Ovary (tissue), 9 donors: ENCODE results near the gene ANKRD44. TPM values are rescaled to one million over a fixed set of nuclear protein-coding genes. Genes with fewer than 3 reads are reported as not detected.

ENCODE experiments used
- DNase-seq, 5 donors: peaks; one replicate each; pipeline ENCODE4 v3.0.0-alpha.2; 2019 to 2020
- H3K27ac ChIP-seq, 2 donors: fragments of 200-600 bp; one replicate each; pipeline versions ENCODE4 v1.5.1 to v1.8.0; 2019 to 2022
- H3K27me3 ChIP-seq: fragments of 200-600 bp; one replicate; pipeline ENCODE4 v1.8.0; 2022
- H3K36me3 ChIP-seq: fragments of 200-600 bp; sonication (generic); one replicate; pipeline ENCODE4 v1.5.1; 2019
- H3K4me1 ChIP-seq: one replicate; pipeline ENCODE4 v1.8.1; 2013; ENCODE audit warnings: mild to moderate bottlenecking, moderate library complexity; ENCODE audit not compliant: insufficient read depth
- H3K4me3 ChIP-seq: fragments of 200-600 bp; sonication (generic); one replicate; pipeline ENCODE4 v1.5.1; 2017
- H3K9me3 ChIP-seq, 2 donors: fragments of 200-600 bp in 1 of 2; sonication (generic) in 1 of 2; one replicate each; pipeline versions ENCODE4 v1.5.1 to v1.8.1; 2013 to 2019; ENCODE audit warnings: mild to moderate bottlenecking in 1 of 2, moderate library complexity in 1 of 2
- EP300 ChIP-seq: sonication (generic); formaldehyde crosslinking; IDR thresholded peaks from one replicate; pipeline ENCODE4 v1.6.1; 2017; ENCODE audit warnings: antibody characterized with exemption
- POLR2A ChIP-seq: fragments of 450-650 bp; IDR thresholded peaks from one replicate; pipeline ENCODE4 v1.6.1; 2017; ENCODE audit warnings: antibody characterized with exemption, mild to moderate bottlenecking, moderate library complexity
- WGBS, 3 donors: extraction: QIAGEN DNeasy Blood & Tissue Kit in 1 of 3; methylation state at CpG; one replicate each; pipeline versions ENCODE4 v1.1.5 to v1.1.7; 2013 to 2017; 5-methylcytosine and 5-hydroxymethylcytosine counted together
- intact Hi-C, 4 donors: fragments of 100-400 bp; cut with DNase I; formaldehyde crosslinking; loops; one replicate each; pipeline versions ENCODE4 v1.11.0 to v1.15.1; 2022 to 2023
- polyA plus RNA-seq, 2 donors: library from polyadenylated mRNA; stranded (reverse); fragments of 200-250 nt in 1 of 2; fragments of 350-450 nt in 1 of 2; fragmentation: Illumina TruSeq in 1 of 2; extraction: RNeasy Lipid Tissue Mini Kit (QIAGEN cat#74804) in 1 of 2; gene quantifications; one replicate each; pipeline ENCODE4 v1.2.3, GENCODE V29; 2013 to 2014
- total RNA-seq, 7 donors: library from RNA; depleted of rRNA in 2 of 7; stranded (reverse); fragments of >200 nt in 2 of 7; fragmentation: NEBNext Ultra II Directional in 3 of 7; extraction: Animal tissue kit (Norgen Biotek cat#: 25700) in 3 of 7; gene quantifications; one replicate each; pipeline versions ENCODE4 v1.1.0 to v1.2.4, GENCODE V29; 2016 to 2023
- TF ChIP-seq, protein P1 (sequence below), 3 donors: fragments of 450-650 bp in 2 of 3; fragments of 200-600 bp in 1 of 3; IDR thresholded peaks; one replicate each; pipeline versions ENCODE4 v1.5.1 to v1.8.0; 2016 to 2022; ENCODE audit warnings: antibody characterized with exemption in 3 of 3, mild to moderate bottlenecking in 1 of 3
- donor health status: DM: no; HTN: no; CAD: no; lungs with moderate emphysema.
- donor health status: DM: no; HTN: no; CAD: no.
- donor health status: Bipolar disorder and iron deficiency.
- donor health status: DM: yes; HTN: yes; CAD: no.
- donor health status: DM: no; HTN: no; CAD: no.
- donor health status: DM: yes; HTN: yes; CAD: no.

Gene ANKRD44
- total and polyA plus RNA-seq, 9 donors: 2.6 to 60.0 (median 11.1) TPM

- 75 to 81% (median 77%) methylated on average over 5 of the region's 5 CpGs for WGBS, 3 donors
- DNase-seq: no peak
- Histone ChIP-seq H3K27me3 (no peaks in the 10 kb centered on the region), H3K4me3 (no peak overlapping the region), H3K9me3 (no peaks in the 10 kb centered on the region), H3K27ac (peak overlapping the region in 1 of 2 donors; percentile 19), H3K4me1 (no peaks in the 10 kb centered on the region), H3K36me3 (no peaks in the 10 kb centered on the region)
- intact Hi-C loops: no loop called here
- TF ChIP-seq EP300 (no peak), POLR2A (no peak)
- TF ChIP-seq, protein P1, sequence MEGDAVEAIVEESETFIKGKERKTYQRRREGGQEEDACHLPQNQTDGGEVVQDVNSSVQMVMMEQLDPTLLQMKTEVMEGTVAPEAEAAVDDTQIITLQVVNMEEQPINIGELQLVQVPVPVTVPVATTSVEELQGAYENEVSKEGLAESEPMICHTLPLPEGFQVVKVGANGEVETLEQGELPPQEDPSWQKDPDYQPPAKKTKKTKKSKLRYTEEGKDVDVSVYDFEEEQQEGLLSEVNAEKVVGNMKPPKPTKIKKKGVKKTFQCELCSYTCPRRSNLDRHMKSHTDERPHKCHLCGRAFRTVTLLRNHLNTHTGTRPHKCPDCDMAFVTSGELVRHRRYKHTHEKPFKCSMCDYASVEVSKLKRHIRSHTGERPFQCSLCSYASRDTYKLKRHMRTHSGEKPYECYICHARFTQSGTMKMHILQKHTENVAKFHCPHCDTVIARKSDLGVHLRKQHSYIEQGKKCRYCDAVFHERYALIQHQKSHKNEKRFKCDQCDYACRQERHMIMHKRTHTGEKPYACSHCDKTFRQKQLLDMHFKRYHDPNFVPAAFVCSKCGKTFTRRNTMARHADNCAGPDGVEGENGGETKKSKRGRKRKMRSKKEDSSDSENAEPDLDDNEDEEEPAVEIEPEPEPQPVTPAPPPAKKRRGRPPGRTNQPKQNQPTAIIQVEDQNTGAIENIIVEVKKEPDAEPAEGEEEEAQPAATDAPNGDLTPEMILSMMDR (IDR thresholded peaks at IDR 0.05): no peak
Measured at GRCh38 chr2:196988639-196989038, 321.9 kb downstream of the ANKRD44 start.

DNA sequence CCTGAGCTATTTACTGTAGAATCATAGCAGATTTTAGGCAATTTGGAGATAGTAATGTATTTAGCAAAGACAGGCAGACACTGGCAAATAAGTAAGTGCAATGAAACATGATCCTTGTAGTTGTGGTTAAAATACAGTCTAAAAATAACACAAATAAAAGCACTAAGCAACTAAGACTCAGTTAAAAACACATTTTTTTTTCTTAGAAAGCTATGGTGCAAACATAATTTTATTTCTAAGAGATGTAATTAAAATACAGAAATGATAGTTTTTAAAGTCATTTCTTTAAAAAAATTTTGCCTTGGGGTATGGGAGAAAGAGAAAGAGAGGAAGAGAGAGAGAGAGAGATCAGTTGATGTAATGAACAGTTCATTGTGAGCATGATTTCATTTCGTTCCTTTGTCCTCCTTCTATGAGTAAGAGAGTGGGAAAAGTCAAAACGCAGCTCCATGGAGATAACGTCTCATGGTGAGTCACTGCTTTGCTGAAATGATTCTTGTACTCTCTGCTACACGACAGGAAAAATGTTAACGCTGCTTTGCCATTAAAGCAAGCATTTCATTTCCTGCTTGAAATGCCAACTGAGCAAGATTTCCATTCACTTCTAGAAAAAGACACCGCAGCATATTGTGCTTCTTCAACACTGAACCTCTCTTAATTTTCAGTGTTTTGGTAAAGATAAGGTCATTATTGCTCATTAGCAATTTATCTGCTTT is 322.8 kb downstream of the ANKRD44 start:
- Histone ChIP-seq H3K27ac (peak overlapping the region in 1 of 2 donors; percentile 48), H3K36me3 (no peaks in the 10 kb centered on the region), H3K9me3 (no peaks in the 10 kb centered on the region), H3K4me1 (no peaks in the 10 kb centered on the region), H3K27me3 (no peaks in the 10 kb centered on the region), H3K4me3 (no peak overlapping the region)
- TF ChIP-seq, protein P1 (IDR thresholded peaks at IDR 0.05): no peak
- TF ChIP-seq POLR2A: no peak
- TF ChIP-seq EP300: no peak
- WGBS, 3 donors: 2% methylated on average over 6 of the region's 6 CpGs
- intact Hi-C loops: no loop called here
- peak in 1 of 5 donors; percentile 49 for DNase-seq

- intact Hi-C loops: no loop called here
- 10 to 20% (median 11%) methylated on average over 1 of the region's 1 CpG for WGBS, 3 donors
- TF ChIP-seq EP300 (no peak), POLR2A (no peak)
- TF ChIP-seq, protein P1 (IDR thresholded peaks at IDR 0.05): no peak
- Histone ChIP-seq H3K9me3 (no peaks in the 10 kb centered on the region), H3K36me3 (no peaks in the 10 kb centered on the region), H3K4me3 (no peak overlapping the region), H3K27me3 (no peaks in the 10 kb centered on the region), H3K27ac (peak overlapping the region in 1 of 2 donors; percentile 48), H3K4me1 (no peaks in the 10 kb centered on the region)
- no peak for DNase-seq
Measured at GRCh38 chr2:196987298-196987648, 323.3 kb downstream of the ANKRD44 start.

DNA sequence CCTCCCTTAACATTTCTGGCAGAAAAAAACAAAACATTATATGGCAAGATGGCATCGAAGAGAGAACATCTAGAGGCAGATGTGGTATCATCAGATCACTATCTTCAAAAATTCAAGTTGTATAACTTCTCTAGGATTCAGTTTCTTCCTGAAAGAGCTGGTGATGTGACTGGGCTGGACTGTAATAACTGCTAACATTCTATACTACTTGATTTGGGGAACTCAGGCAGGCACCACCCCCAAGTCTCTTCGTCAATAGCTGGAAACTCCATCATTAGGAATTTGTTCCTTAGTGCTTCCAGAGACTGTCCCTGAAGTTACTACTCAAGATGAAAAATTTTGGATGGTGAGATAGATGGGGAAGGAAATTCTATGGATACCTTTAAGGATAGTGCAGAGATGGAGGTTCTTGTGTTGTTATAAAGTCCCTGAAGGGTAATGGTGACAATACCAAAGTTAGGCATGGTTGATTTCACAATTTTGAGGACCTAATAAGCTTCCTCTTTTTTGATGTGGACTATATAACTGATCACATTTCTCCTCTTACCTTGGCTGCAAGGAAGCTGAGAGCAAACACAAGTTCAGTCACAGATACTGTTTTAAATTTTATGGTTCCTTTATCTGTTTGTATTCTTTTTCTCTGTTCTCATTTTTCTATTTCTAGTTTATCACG is 324.9 kb downstream of the ANKRD44 start:
- no peaks in the 10 kb centered on the region for H3K4me1 ChIP-seq
- H3K27ac ChIP-seq: no peak overlapping the region
- no peak overlapping the region for H3K4me3 ChIP-seq
- no peak for DNase-seq
- no peaks in the 10 kb centered on the region for H3K27me3 ChIP-seq
- TF ChIP-seq, protein P1 (IDR thresholded peaks at IDR 0.05): no peak
- TF ChIP-seq EP300 (no peak), POLR2A (no peak)
- no peaks in the 10 kb centered on the region for H3K9me3 ChIP-seq
- intact Hi-C loops: no loop called here
- 77 to 91% (median 88%) methylated on average over 3 of the region's 3 CpGs for WGBS, 3 donors
- H3K36me3 ChIP-seq: no peaks in the 10 kb centered on the region
